K562 (cell line): ENCODE measurements around the gene LRRC61.
"Not testable (repeated sequence)": the region's sequence is repeated elsewhere in the genome, so short reads cannot be mapped to it uniquely, and the experiment has no call there.

Experiments used
- ATF3 ChIP-seq, 2 experiments: fragments of 450-650 bp in 1 of 2; sonication (generic) in 1 of 2; formaldehyde crosslinking in 1 of 2; IDR thresholded peaks in 1 of 2; conservative IDR thresholded peaks in 1 of 2; 2 replicates each; pipeline versions ENCODE4 v1.6.1 to v1.8.1; 2016 to 2023; ENCODE audit warnings: mild to moderate bottlenecking in 2 of 2, moderate library complexity in 2 of 2, inconsistent platforms in 1 of 2, missing genetic modification reagents in 1 of 2
- BRCA1 ChIP-seq, 2 experiments: fragments of 450-650 bp in 1 of 2; sonication (generic) in 1 of 2; formaldehyde crosslinking in 1 of 2; IDR thresholded peaks; 2 replicates each; pipeline versions ENCODE4 v1.5.0 to v1.6.1; 2017 to 2020; ENCODE audit warnings: mild to moderate bottlenecking in 1 of 2, missing genetic modification reagents in 1 of 2
- CTCF ChIP-seq, 3 experiments: IDR thresholded peaks in 2 of 3; conservative IDR thresholded peaks in 1 of 3; 2 replicates each; pipeline ENCODE4 v1.5.1; 2011 to 2012; ENCODE audit warnings: low read length in 3 of 3, mild to moderate bottlenecking in 3 of 3, control low read depth in 2 of 3, improper control_type of control experiment in 1 of 3, inconsistent platforms in 1 of 3, low read depth in 1 of 3, mixed read lengths in 1 of 3, moderate library complexity in 1 of 3; ENCODE audit not compliant: insufficient read depth in 2 of 3
- ETS1 ChIP-seq: conservative IDR thresholded peaks from 2 replicates; pipeline ENCODE4 v1.6.1; 2011; ENCODE audit warnings: low read depth, mild to moderate bottlenecking, low read length; ENCODE audit not compliant: control insufficient read depth
- FOXK2 ChIP-seq, 2 experiments: fragments of 450-650 bp; IDR thresholded peaks in 1 of 2; conservative IDR thresholded peaks in 1 of 2; 2 replicates each; pipeline ENCODE4 v1.6.1; 2016; ENCODE audit warnings: low read depth in 2 of 2, mild to moderate bottlenecking in 1 of 2
- GTF2F1 ChIP-seq: IDR thresholded peaks from 2 replicates; pipeline ENCODE4 v1.6.1; 2011; ENCODE audit warnings: low read depth, low read length, improper control_type of control experiment
- HDGF ChIP-seq: fragments of 450-650 bp; IDR thresholded peaks from 2 replicates; pipeline ENCODE4 v1.6.1; 2016
- STAT5B ChIP-seq: fragments of 250-450 bp; sonication (Bioruptor Pico); IDR thresholded peaks from 2 replicates; pipeline ENCODE4 v1.8.0; 2021; ENCODE audit warnings: mild to moderate bottlenecking, inconsistent platforms
- TAF1 ChIP-seq: IDR thresholded peaks from 2 replicates; pipeline ENCODE4 v1.6.1; 2011; ENCODE audit warnings: mild to moderate bottlenecking, low read length, moderate library complexity; ENCODE audit not compliant: insufficient read depth, control insufficient read depth, severe bottlenecking; ENCODE audit errors: extremely low read depth
- ZFX ChIP-seq: sonication (generic); formaldehyde crosslinking; IDR thresholded peaks from 2 replicates; pipeline ENCODE4 v1.8.0; 2022; ENCODE audit warnings: mild to moderate bottlenecking, missing genetic modification reagents, moderate library complexity

GRCh38 chr7:150283608-150284007, 39.5 kb upstream of the LRRC61 start:
- not testable (repeated sequence) for TF ChIP-seq GTF2F1; HDGF; ZFX (CRISPR knock-in tag); CTCF (IDR thresholded peaks at IDR 0.05 in 2 of 3, conservative IDR thresholded peaks at IDR 0.05 in 1 of 3; ENCODE audit: insufficient read depth in 2 of 3, low read depth in 1 of 3, low read length in 3 of 3); BRCA1 (IDR thresholded peaks at IDR 0.05); BRCA1 (CRISPR knock-in tag; IDR thresholded peaks at IDR 0.05); FOXK2 (conservative IDR thresholded peaks at IDR 0.05 in 1 of 2, IDR thresholded peaks at IDR 0.05 in 1 of 2; ENCODE audit: low read depth in 2 of 2); ETS1; STAT5B (CRISPR knock-in tag); TAF1; ATF3 (IDR thresholded peaks at IDR 0.05); ATF3 (CRISPR knock-in tag; conservative IDR thresholded peaks at IDR 0.05)
